SK-N-SH (cell line): ENCODE data around the gene MIXL1. TPM values are rescaled to one million over a fixed set of nuclear protein-coding genes. Genes with fewer than 3 reads are reported as not detected.

Source experiments
- CTCF ChIA-PET: fragments of 300-600, 350-600 bp; formaldehyde crosslinking; extraction: SDS; loops from one replicate; lab custom pipeline; 2021; lab: Yijun Ruan, JAX
- POLR2A ChIA-PET: fragments of 350-600 bp; sonication (Branson Sonifier 250); formaldehyde crosslinking; extraction: SDS; loops from one replicate; lab custom pipeline; 2020; ENCODE audit warnings: antibody characterized with exemption, inconsistent platforms; lab: Yijun Ruan, JAX
- DNase-seq: peaks from one replicate; pipeline ENCODE4 v3.0.0; 2012
- H2AFZ ChIP-seq: fragments of 200-600 bp; sonication (generic); 2 replicates; pipeline ENCODE4 v1.8.1; 2016; ENCODE audit warnings: antibody characterized with exemption, mild to moderate bottlenecking, low read depth
- H3F3A ChIP-seq: fragments of 200-600 bp; sonication (generic); replicated peaks from 2 replicates; pipeline ENCODE3; 2016; ENCODE audit warnings: antibody characterized with exemption, mild to moderate bottlenecking; ENCODE audit not compliant: insufficient read depth
- H3K27ac ChIP-seq, 2 experiments: fragments of 200-500 bp in 1 of 2; fragments of 200-600 bp in 1 of 2; sonication (Bioruptor generic) in 1 of 2; sonication (generic), shearing (Covaris generic) in 1 of 2; 2 replicates each; pipeline versions ENCODE4 v1.5.1 to v1.6.1; 2014 to 2016; ENCODE audit warnings: low read depth in 2 of 2, inconsistent platforms in 1 of 2, low read length in 1 of 2, mild to moderate bottlenecking in 1 of 2, mixed read lengths in 1 of 2
- H3K27me3 ChIP-seq: fragments of 200-600 bp; sonication (generic), shearing (Covaris generic); 2 replicates; pipeline ENCODE4 v1.6.1; 2016; ENCODE audit warnings: mixed run types; ENCODE audit not compliant: insufficient read depth
- H3K36me3 ChIP-seq, 2 experiments: fragments of 200-500 bp in 1 of 2; fragments of 200-600 bp in 1 of 2; sonication (Bioruptor generic) in 1 of 2; sonication (generic) in 1 of 2; replicated peaks in 1 of 2; 2 replicates each; pipeline versions ENCODE3 to v1.5.1; 2014 to 2016; ENCODE audit warnings: low read length in 1 of 2, mild to moderate bottlenecking in 1 of 2; ENCODE audit not compliant: insufficient read depth in 2 of 2, control insufficient read depth in 1 of 2
- H3K4me1 ChIP-seq, 2 experiments: fragments of 200-500 bp in 1 of 2; fragments of 200-600 bp in 1 of 2; sonication (Bioruptor generic) in 1 of 2; sonication (generic), shearing (Covaris generic) in 1 of 2; 2 replicates each; pipeline versions ENCODE4 v1.5.1 to v1.6.1; 2014 to 2016; ENCODE audit warnings: low read depth in 1 of 2, low read length in 1 of 2, mixed run types in 1 of 2; ENCODE audit not compliant: insufficient read depth in 2 of 2, control insufficient read depth in 1 of 2
- H3K4me2 ChIP-seq: fragments of 200-600 bp; sonication (generic), shearing (Covaris generic); 2 replicates; pipeline ENCODE4 v1.6.1; 2017; ENCODE audit warnings: mixed run types
- H3K4me3 ChIP-seq, 2 experiments: fragments of 200-500 bp in 1 of 2; fragments of 200-600 bp in 1 of 2; sonication (Bioruptor generic) in 1 of 2; sonication (generic), shearing (Covaris generic) in 1 of 2; 2 replicates each; pipeline versions ENCODE4 v1.5.1 to v1.8.1; 2014 to 2016; ENCODE audit warnings: low read depth in 2 of 2, inconsistent platforms in 1 of 2, low read length in 1 of 2, mild to moderate bottlenecking in 1 of 2, mixed read lengths in 1 of 2, moderate library complexity in 1 of 2
- H3K79me2 ChIP-seq: fragments of 200-600 bp; sonication (generic); 2 replicates; pipeline ENCODE4 v1.8.1; 2017; ENCODE audit warnings: mild to moderate bottlenecking; ENCODE audit not compliant: insufficient read depth
- H3K9ac ChIP-seq: fragments of 200-600 bp; sonication (generic); 2 replicates; pipeline ENCODE4 v1.6.1; 2017; ENCODE audit warnings: mixed run types
- H3K9me2 ChIP-seq: fragments of 200-600 bp; sonication (generic); 2 replicates; pipeline ENCODE4 v1.6.1; 2017; ENCODE audit warnings: mixed run types
- H3K9me3 ChIP-seq: fragments of 200-600 bp; sonication (generic); 2 replicates; pipeline ENCODE4 v1.6.1; 2017; ENCODE audit warnings: mixed run types, mild to moderate bottlenecking, moderate library complexity
- H4K20me1 ChIP-seq: fragments of 200-600 bp; sonication (generic); 2 replicates; pipeline ENCODE4 v1.6.1; 2017; ENCODE audit warnings: mild to moderate bottlenecking, mixed run types; ENCODE audit not compliant: insufficient read depth
- CHD2 ChIP-seq: fragments of 150-350 bp; IDR thresholded peaks from 2 replicates; pipeline ENCODE4 v1.6.1; 2018; ENCODE audit warnings: low read length; ENCODE audit not compliant: partially characterized antibody
- FOXM1 ChIP-seq: IDR thresholded peaks from 2 replicates; pipeline ENCODE4 v1.4.0; 2012; ENCODE audit warnings: low read depth, mild to moderate bottlenecking
- GATA2 ChIP-seq: sonication (generic); formaldehyde crosslinking; IDR thresholded peaks from 2 replicates; pipeline ENCODE4 v1.5.0; 2020; ENCODE audit warnings: mild to moderate bottlenecking, missing genetic modification reagents
- MEF2A ChIP-seq: IDR thresholded peaks from 2 replicates; pipeline ENCODE4 v1.4.0; 2012; ENCODE audit warnings: low read depth, borderline replicate concordance
- RAD21 ChIP-seq: IDR thresholded peaks from 2 replicates; pipeline ENCODE4 v1.6.1; 2012; ENCODE audit warnings: mild to moderate bottlenecking, low read length
- REST ChIP-seq: IDR thresholded peaks from 2 replicates; pipeline ENCODE4 v1.6.1; 2012; ENCODE audit warnings: mild to moderate bottlenecking, low read depth, low read length, moderate library complexity
- RFX5 ChIP-seq: IDR thresholded peaks from 2 replicates; pipeline ENCODE4 v1.6.1; 2012; ENCODE audit warnings: mild to moderate bottlenecking, improper control_type of control experiment, low read length
- SMC3 ChIP-seq: IDR thresholded peaks from 2 replicates; pipeline ENCODE4 v1.6.1; 2012; ENCODE audit warnings: low read depth, low read length, improper control_type of control experiment
- TEAD4 ChIP-seq: IDR thresholded peaks from 2 replicates; pipeline ENCODE4 v1.4.0; 2012; ENCODE audit warnings: mild to moderate bottlenecking, borderline replicate concordance; ENCODE audit not compliant: insufficient read depth
- USF1 ChIP-seq: IDR thresholded peaks from 2 replicates; pipeline ENCODE4 v1.4.0; 2012; ENCODE audit warnings: low read depth, borderline replicate concordance
- YY1 ChIP-seq: IDR thresholded peaks from 2 replicates; pipeline ENCODE4 v1.4.0; 2012; ENCODE audit warnings: low read depth, mild to moderate bottlenecking
- WGBS: methylation state at CpG from one replicate; pipeline ENCODE4 v1.1.6; 2017; ENCODE audit warnings: low lambda C conversion rate; 5-methylcytosine and 5-hydroxymethylcytosine counted together
- polyA plus RNA-seq, 3 experiments: library from polyadenylated mRNA; depleted of rRNA; stranded (reverse); fragments of >200 nt; gene quantifications; 2 replicates each; pipeline ENCODE4 v1.2.3, GENCODE V29; 2012

The MIXL1 gene
- polyA plus RNA-seq, 1 of the 3 experiments (the other 2 are of a cell fraction) = 0.03 TPM

- TF ChIP-seq FOXM1 = no peak
Measured at GRCh38 chr1:226186124-226187018, 37.1 kb upstream of the MIXL1 start, which contains the start of gene ACBD3 (continued).

GRCh38 chr1:226187019-226187322 lies 36.5 kb upstream of the MIXL1 start:
- Histone ChIP-seq H3K9me3 (no peaks in the 10 kb centered on the region), H3K4me3 (peak overlapping the region; percentile 71 to 82), H3K9me2 (no peaks in the 10 kb centered on the region), H3K36me3 (peaks cover 6 to 21% of the 10 kb centered on the region in 2 experiments), H3K9ac (peak overlapping the region; percentile 77), H3F3A (peaks cover 12% of the 10 kb centered on the region), H4K20me1 (peaks cover 34% of the 10 kb centered on the region), H3K79me2 (peaks cover 49% of the 10 kb centered on the region), H3K4me1 (peaks cover 0 to 12% of the 10 kb centered on the region in 2 experiments; a peak in 3 of 4 replicates), H2AFZ (peak overlapping the region; percentile 97), H3K4me2 (peak overlapping the region; percentile 86), H3K27ac (peak overlapping the region; percentile 78 to 88), H3K27me3 (no peaks in the 10 kb centered on the region)
- CTCF ChIA-PET = interaction anchor here (1.1 to 1.2 kb wide), 2 partner anchors 10 to 61 kb away, joined by 5 to 6 read pairs; no protein-coding TSS in a partner anchor
- 3% methylated on average over 7 of the region's 10 CpGs for WGBS
- TF ChIP-seq GATA2 (CRISPR knock-in tag) (no peak), RFX5 (no peak), MEF2A (no peak), TEAD4 (no peak), RAD21 (no peak), YY1 (no peak), USF1 (no peak), SMC3 (no peak), REST (no peak), CHD2 (no peak)
- no peak for DNase-seq
- POLR2A ChIA-PET = no interaction called here
